ENCODE data around the gene SCAP. TPM values are rescaled to one million over a fixed set of nuclear protein-coding genes. Genes with fewer than 3 reads are reported as not detected.
A peak's percentile ranks its signal among the peaks of the same experiment; 100 is the strongest.

SCAP gene
- total and polyA plus RNA-seq, 2 of the 13 experiments (the other 11 are each of a cell fraction or from before 2014, with no cell fraction given): 40.4 to 53.3 TPM

DNA sequence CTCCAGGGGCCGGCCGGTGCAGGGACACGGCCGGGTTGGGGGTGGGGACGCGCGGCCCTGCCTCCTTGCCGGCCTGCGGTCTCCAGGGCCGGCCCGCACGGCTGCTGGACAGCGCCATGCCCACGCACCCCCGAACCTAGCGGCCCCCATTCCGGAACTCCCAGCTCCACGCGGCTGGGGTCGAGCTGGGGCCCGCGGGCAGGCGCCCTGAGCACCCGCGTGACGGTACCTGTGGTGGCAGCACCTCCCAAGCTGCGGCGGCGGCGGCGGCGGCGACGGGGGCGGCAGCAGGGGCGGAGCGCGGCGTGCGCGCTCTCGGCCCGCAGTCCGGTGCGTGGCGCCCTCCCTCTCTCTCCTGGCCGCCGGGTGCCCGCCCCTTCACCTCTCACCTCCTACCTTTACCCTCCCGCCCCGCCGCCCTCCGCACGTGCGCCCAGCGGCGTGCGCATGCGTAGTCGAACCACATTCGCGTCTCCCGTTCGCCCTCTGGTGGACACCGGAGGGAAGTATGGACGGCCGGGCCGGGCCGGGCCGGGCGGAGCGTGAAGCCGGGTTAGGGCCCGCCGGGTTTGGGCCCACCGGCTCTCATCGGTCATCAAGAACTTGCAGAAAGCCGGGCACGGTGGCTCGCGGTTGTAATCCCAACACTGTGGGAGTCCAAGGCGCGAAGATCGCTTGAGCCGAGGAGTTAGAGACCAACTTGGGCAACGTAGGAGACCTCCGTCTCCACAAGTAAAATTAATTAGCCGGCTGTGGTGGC, at the start of gene SCAP (continued):
- no peak for TF ChIP-seq ZNF432 (CRISPR knock-in tag; IDR thresholded peaks at IDR 0.05; ENCODE audit: borderline replicate concordance)
- TF ChIP-seq, protein P1, sequence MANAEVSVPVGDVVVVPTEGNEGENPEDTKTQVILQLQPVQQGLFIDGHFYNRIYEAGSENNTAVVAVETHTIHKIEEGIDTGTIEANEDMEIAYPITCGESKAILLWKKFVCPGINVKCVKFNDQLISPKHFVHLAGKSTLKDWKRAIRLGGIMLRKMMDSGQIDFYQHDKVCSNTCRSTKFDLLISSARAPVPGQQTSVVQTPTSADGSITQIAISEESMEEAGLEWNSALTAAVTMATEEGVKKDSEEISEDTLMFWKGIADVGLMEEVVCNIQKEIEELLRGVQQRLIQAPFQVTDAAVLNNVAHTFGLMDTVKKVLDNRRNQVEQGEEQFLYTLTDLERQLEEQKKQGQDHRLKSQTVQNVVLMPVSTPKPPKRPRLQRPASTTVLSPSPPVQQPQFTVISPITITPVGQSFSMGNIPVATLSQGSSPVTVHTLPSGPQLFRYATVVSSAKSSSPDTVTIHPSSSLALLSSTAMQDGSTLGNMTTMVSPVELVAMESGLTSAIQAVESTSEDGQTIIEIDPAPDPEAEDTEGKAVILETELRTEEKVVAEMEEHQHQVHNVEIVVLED (CRISPR knock-in tag; IDR thresholded peaks at IDR 0.05; ENCODE audit: borderline replicate concordance): peak; percentile 97
- TF ChIP-seq SIN3B (IDR thresholded peaks at IDR 0.05; ENCODE audit: low read length): 0 out of 2 replicates have a peak, but pooled peaks have one; percentile 4
- TF ChIP-seq ZNF704 (CRISPR knock-in tag; IDR thresholded peaks at IDR 0.05; ENCODE audit: borderline replicate concordance): no peak; the same call in 1 of the 2 replicates
- no peak for TF ChIP-seq GLMP (CRISPR knock-in tag; IDR thresholded peaks at IDR 0.05; ENCODE audit: borderline replicate concordance)
- TF ChIP-seq NFE2L1 (CRISPR knock-in tag; IDR thresholded peaks at IDR 0.05; ENCODE audit: borderline replicate concordance): no peak
- TF ChIP-seq RBFOX2 (IDR thresholded peaks at IDR 0.05; ENCODE audit: low read depth, low read length): peak; percentile 87
- TF ChIP-seq LRRFIP1 (CRISPR knock-in tag; conservative IDR thresholded peaks at IDR 0.05): no peak
- no peak for TF ChIP-seq PAWR (CRISPR knock-in tag; IDR thresholded peaks at IDR 0.05; ENCODE audit: borderline replicate concordance)
- no peak for TF ChIP-seq FOXP1 (IDR thresholded peaks at IDR 0.05)
- TF ChIP-seq FOXP1 (CRISPR knock-in tag; IDR thresholded peaks at IDR 0.05): peak; percentile 65
- no peak for TF ChIP-seq ATAD3A (CRISPR knock-in tag; IDR thresholded peaks at IDR 0.05)
- TF ChIP-seq SRY (CRISPR knock-in tag; IDR thresholded peaks at IDR 0.05): 0 out of 2 replicates have a peak, but pooled peaks have one; percentile 34
- peak; percentile 67; the same call in 1 of the 2 replicates for TF ChIP-seq ZNF441 (CRISPR knock-in tag; IDR thresholded peaks at IDR 0.05; ENCODE audit: borderline replicate concordance)
- TF ChIP-seq ZNF703 (CRISPR knock-in tag; IDR thresholded peaks at IDR 0.05; ENCODE audit: borderline replicate concordance): no peak
- peak; percentile 60; the same call in 1 of the 2 replicates for TF ChIP-seq ZNF224 (CRISPR knock-in tag; IDR thresholded peaks at IDR 0.05)
- no peak for TF ChIP-seq ZNF709 (CRISPR knock-in tag; IDR thresholded peaks at IDR 0.05)
- no peak; the same call in 1 of the 2 replicates for TF ChIP-seq ZMAT5 (CRISPR knock-in tag; IDR thresholded peaks at IDR 0.05; ENCODE audit: borderline replicate concordance, low read depth)
- no peak for TF ChIP-seq TCF12 (IDR thresholded peaks at IDR 0.05)
- TF ChIP-seq TCF12 (CRISPR knock-in tag; IDR thresholded peaks at IDR 0.05): peak; percentile 54
- peak; percentile 45 for TF ChIP-seq SMC3 (IDR thresholded peaks at IDR 0.05; ENCODE audit: low read length)
- no peak for TF ChIP-seq ZNF121 (CRISPR knock-in tag; IDR thresholded peaks at IDR 0.05)
- TF ChIP-seq RFX5 (IDR thresholded peaks at IDR 0.05; ENCODE audit: low read depth, low read length): no peak
- 0 out of 2 replicates have a peak, but pooled peaks have one; percentile 14 for TF ChIP-seq MIER2 (CRISPR knock-in tag; IDR thresholded peaks at IDR 0.05)

All from HepG2 (cell line).